GM21786 (cell line): ENCODE results near the gene CRKL.

Experiments used
- ATAC-seq: cut with Tn5 transposase; IDR thresholded peaks from one replicate; pipeline ENCODE4 v1.9.1; 2021; ENCODE audit not compliant: unreplicated experiment

Gene CRKL

DNA sequence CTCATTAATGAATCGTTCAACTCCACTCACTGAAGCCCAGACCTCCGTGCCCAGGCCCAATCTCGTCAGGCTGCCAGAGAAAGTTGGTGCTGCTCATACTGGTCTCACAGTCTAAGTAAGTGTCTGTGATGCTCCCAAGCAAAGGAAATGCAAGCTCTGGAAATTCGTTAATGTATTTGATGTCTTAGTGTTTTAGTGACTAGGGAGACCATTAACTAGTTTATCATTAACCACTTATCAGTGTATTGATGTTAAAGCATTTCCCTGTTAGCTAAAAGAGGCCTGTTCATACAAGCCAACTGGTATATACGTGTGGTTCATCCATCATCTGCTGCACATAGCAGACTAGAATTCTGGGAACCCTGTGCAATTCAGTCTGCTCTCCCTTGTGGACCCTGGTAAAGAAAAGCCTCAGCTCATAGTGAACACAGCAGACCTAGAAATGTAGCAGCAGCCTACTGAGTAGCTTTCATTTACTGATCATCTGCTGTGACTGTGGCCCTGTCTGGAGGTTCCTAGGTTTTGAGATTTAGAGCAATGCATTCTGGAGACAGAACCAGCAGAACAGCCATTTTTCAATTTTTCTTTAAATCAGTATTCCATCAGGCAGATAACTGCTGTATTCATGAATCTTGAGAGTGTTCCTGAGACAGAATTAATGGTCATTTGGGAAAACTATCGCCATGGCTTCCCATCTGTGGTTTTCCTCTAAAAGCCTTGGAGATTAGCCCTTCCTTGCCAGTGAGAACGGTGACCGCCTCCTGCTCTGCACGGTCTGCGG is 34.1 kb downstream of the CRKL start:
- ATAC-seq = no peak

DNA sequence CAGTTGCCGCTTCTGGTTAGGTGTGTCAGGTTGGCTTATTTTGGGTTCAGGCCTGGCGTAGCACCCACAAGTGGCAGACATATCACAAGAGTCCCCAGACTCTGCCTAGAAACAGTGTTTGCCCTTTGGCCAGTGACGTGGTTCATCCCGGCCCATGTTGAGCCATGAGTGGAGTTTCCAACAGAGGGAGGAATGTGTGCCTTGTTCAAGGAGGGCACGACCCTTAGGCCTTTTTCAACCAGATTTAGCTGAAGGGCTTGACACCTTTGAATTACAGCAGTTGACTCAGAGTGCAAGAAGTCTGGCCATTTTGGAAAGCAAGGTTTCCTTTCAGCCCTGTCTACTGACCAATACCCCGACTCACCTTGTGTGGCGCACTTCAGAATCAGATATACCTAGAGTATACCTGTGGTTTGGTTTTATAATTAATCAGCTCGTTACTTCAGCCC is 34.7 kb downstream of the CRKL start:
- no peak for ATAC-seq

DNA sequence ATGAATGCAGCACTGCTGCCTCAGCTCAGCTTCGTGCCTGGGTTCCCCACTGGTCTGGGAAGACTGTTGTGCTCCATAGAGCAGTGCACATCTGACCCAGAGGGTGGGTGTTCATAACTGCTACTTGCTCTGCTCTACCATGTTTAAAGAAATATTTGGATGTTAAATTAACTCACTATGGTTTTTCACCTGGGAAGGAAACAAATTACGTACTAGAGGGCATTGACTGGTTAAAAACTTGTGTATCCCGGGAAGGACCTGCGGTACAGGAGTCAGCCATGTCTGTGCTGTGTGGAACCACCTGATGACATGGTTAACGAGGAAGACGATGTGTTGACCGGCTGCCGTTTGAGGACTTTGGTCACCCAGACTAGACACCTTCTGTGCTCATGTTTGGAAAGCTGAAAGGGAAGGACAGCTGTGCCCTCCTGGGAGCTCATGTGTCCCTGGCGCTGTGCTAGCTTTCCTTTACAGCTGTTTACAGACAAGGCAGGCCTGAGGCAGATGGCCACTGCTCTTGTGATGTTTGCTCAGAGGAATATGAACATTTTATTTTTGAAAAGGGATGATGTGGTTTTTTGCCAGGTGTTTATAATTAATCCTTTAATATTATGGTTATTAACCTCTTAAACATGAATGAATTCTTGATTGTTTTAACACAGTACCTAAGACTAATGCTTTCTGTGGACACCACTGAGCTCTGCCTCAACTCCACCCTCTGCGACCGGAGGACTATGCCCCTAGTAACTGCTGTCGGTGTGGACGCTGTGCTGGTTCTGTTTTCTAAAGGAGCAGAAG is 35.5 kb downstream of the CRKL start:
- no peak for ATAC-seq

GRCh38 chr22:20953342-20953608 is 36.1 kb downstream of the CRKL start:
- no peak for ATAC-seq

DNA sequence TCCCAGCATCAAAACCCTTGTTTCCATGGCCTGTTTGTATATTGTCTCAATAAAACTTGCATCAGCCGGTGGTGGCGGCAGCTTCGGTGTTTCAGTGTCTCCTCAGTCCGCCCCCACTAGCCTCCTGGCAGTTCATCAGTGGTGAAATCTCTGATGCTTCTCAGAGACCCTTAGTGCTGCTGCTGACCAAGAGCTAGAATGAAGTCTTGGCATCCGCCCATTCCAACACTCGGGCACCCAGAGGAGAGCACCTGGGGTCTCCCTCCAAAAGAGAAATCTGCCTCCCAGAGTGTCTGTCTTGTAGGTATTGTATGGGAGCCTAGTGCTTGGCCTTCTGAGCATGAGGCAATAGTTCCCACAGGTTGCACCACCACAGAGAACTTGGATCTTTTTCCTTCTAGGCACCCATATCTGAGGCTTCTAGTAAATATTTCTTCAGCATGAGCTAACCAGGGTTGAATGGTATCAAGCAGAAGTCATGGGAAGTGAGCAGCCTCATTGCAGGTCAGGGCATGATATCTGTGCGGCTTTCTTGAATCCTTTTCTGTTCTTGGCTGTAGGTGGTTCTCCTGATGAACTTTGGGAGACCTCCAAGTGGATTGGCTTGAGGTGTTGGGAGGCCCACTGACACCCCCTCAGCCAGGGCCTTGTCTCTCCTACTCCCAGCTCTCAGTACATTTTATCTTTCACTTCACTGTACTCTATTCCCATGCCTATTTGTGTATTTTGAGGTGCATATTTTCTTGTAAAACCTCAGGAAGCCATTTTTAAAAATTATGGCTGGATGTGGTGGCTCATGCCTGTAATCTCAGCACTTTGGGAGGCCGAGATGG is 36.7 kb downstream of the CRKL start:
- ATAC-seq = no peak

DNA sequence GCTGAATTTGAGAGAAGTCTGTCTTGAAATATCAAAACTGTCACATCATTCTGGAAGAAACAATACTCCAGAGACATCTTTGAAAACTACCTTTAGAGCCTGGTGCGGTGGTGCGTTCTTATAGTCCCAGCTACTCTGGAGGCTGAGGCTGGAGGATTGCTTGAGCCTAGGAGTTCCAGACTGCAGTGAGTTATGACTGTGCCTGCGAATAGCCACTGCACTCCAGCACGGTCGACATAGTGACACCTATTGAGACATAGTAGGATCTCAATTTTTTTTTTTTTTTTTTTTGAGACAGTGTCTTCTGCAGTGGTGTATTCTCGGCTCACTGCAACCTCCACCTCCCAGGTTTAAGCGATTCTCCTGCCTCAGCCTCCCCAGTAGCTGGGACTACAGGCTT is 38.3 kb downstream of the CRKL start:
- no peak for ATAC-seq

- ATAC-seq = no peak
Observed at GRCh38 chr22:20956258-20957101, 39.3 kb downstream of the CRKL start.

DNA sequence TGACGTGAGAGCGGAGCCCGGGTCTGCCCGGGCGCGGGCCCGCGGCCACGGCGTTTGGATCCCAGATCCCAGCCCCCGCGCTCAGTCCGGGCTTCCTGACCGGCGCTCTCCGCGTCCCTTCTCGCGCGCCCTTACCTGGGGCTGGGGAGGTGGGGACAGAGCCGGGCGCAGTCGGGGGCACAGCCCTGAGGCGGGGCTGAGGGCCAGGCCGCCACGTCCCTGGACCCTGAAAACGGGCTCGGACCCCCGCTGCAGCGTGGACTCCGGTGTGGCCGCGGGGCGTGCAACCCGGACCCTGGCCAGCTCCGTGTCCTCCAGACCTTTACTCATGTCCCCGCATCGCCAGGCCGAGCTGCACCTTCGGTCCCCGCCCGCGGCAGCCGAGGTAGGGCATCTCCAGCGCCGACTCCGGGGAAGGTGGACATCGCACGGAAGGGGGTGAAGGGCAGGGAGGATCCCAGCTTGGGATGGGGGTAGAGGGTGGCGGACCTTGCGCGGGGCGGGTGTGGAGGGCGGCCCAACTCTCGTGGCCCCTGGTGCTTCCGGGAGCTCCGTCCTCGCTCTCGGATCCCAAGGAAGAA is 40.0 kb downstream of the CRKL start:
- ATAC-seq = no peak

DNA sequence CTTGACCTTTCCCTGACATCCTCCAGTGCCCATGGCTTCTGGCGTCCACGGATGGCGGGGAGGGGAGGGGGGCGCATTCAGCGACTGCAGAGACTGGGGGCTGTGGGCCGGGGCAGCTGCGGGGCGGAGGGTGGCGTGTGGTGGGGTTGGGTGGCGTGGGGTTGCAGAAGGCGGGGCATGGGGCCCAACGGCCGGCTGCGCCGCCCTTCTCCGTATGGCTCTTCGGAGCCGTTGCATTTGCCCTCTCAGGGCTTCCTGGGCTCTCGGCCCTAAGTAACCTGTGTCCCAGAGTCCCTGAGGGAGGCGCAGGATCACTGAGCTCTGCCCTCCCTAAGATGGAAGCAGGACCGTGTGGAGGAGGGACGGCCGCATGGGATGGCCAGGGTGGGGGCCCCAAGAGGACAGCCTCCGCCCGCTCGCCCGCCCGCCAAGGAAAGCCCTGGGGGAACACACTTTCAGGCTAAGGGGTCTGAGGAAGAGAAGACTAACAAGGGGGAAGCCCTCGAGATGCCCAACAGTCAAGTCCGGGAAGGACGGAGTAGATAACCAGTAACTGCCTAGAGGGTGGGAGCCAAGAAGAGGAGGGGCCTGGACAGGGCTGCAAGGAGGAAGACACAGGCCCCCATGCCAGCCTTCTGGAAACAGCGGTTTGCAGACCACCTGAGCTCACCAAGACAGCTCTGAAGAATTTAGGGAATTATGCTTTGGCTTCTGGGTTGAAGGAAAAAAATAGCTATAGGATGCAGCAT is 40.6 kb downstream of the CRKL start:
- no peak for ATAC-seq

DNA sequence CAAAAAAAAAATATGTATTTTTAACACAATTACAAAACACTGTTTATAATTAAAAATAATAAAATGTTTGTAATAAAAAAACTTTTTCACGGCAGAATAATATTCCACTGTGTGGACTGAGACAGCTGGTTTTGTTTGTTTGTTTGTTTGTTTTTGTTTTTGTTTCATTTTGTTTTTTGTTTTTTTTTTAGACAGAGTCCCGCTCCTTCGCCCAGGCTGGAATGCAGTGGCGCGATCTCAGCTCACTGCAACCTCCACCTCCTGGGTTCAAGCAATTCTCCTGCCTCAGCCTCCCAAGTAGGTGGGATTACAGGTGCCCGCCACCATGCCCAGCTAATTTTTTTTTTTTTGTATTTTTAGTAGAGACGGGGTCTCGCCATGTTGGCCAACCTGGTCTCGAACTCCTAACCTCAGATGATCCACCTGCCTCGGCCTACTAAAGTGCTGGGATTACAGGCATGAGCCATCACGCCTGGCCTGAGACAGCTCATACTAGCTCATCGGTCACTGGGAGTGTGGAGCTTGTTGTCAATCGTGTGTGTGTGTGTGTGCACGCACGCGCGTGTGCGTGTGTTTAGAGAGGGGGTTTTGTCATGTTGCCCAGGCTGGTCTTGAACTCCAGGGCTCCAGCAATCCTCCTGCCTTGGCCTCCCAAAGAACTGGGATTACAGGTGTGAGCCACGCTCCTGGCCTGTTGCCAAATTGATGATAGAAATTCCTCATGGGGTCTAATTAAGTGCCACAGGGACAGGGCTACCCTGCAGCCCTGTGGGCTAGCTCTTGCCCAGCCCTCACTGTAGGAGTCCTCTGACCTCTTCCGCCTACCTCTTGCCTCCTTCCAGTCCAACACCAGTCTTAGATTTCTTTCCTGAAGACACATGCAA is 42.6 kb downstream of the CRKL start:
- ATAC-seq = no peak

DNA sequence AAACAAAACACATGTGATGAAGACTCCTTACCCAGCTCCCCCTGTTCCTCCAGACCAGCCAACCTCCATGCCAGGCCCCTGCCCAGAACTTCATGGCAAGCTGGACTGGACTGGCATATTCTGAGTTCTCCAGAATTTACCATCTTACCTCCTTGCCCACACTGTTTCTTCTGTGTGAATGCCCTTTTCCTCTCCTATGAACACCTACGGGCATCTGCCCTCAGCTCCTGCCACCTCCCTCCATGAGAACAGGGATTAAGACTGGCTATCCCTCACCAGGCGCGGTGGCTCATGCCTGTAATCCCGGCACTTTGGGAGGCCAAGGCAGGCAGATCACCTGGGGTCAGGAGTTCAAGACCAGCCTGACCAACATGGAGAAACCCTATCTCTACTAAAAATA is 43.4 kb downstream of the CRKL start:
- ATAC-seq = no peak

GRCh38 chr22:20962491-20962945 is 45.3 kb downstream of the CRKL start:
- no peak for ATAC-seq

DNA sequence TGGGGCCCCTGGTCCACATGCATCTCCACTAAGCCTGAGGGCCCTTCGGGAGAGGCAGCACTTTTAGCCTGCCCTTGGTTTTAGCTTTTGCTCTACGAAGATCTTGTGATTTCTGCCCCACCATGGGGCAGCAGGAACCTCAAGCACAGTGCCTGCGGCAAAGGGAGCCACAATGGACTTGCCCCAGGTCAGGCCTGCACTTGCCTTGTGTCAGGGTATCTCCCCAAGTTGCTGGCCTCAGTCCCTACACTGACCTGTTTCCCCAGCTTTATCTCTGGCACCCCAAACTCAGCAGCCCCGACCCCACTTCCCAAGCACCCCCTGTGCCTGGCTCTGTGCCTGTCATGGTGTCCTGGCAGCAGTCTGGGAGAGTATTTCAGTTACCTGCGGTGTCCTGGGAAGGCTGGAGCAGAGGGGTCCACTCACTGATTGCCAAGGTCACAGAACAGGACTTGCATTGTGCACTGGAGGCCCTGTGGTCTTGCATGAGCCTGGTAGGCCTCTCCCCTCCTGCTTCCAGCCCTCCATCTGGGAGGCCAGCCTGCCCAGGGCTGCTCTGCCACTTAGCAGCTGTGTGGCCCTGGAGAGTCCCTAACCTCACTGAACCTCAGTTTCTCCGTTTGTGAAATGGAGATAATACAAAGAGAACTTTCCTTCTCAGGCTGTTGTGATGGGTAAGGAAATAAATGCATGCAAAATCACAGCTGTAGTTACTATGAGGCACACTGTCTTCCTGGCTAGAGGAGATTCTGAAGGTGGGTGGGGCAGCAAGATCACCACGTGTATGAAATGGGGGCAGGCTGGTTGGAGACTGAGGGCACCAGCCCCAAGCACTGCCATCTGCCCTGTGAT is 46.2 kb downstream of the CRKL start:
- ATAC-seq = no peak

DNA sequence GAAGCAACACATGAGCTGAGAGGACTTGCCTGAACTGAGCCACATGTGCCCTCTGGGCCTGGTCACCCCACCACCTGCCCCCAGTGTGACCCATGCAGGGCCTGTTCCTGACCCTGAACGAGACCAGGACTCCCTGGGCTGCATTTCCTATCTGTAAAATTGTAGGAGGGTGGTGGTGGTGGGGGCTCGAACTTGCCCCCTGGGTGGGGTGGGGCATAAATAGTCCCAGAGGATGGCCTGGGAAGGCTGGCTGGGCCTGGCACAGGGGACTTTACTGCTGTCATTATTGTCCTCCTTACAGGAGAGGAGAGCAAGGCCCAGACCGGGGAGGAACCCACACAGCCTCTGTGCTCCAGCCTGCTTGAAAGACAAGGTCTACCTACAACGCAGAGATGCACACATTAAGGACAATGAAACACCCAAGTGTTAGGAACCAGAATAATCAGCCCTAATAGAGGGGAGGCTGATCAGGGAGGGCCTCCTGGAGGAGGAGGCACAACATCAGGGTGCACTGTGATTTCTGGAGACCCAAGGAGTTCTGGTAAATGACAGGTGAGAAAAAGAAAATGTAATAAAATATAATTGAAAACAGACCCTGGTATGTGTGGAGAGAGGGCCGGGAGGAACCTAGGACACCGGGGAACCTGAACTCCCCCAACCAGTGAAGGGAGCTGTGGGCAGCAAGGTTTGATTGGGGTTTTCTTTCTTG is 47.0 kb downstream of the CRKL start:
- ATAC-seq = no peak

DNA sequence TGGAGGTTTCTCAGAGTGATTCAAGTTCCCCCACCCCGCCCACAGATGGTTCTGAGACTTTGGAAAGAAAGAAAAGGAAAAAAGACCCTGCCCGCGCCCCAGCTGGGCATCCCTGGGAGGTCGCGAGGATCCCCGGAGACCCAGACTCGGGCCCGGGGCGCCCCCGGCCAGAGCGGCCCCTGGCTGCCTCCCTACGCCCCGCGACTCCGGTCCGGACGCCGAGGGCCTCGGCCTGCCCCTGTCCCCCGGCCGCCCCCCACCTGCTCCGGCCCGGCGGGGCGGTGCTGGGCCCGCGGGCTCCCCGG is 47.5 kb downstream of the CRKL start:
- ATAC-seq = no peak

DNA sequence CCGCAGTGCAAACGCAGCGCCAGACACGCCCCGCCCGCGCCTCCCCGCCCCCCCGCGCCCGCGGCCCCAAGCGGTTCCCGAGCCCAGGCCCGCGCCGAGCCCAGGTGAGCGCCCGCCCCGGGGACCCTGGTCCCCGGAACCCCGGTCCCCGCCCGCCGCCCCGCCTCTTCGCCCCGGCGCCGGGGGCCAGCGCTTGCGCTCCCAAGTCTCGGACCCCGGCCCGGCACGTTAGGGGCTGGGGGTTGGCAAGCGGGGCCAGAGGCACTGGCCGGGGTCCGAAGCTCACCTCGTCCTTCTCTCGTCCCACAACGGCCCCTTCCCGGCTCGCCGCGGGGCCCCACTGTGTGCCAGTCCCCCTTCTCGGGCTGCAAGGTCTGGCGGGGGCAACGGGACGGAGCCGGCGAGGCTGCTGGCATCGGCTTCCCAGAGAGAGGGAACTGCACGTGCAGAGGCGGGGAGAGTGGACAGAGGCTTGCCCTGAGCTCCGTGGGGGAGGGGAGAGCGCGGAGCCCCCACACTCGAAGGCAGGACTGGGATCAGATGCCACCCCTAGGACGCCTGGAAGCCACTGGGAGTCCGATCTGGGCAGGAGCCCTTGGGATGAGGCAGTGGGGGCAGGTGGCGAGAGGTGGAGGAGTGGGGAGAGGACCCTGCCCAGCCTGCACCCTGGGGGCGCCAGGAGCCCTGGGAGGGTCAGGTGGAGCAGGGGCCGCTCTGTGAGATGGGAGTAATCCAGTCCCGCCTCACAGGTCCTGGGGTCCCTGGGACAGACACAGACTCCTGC is 48.1 kb downstream of the CRKL start:
- no peak for ATAC-seq
